K562 (cell line): ENCODE data around the gene LPAR6. TPM values are rescaled to one million over a fixed set of nuclear protein-coding genes. Genes with fewer than 3 reads are reported as not detected.

Experiments used
- ATAC-seq: fragments of 200-7000 bp; cut with Tn5 transposase; 3 replicates; pipeline ENCODE4 v1.9.1; 2020; ENCODE audit warnings: moderate library complexity
- BruUV-seq: library from RNA; stranded (reverse); fragments of 400-500 nt; replicated peaks from 2 replicates; lab custom pipeline; 2021; lab: Mats Ljungman, UMichigan
- CTCF ChIA-PET: fragments of 300-600 bp; formaldehyde crosslinking; extraction: SDS; loops from one replicate; lab custom pipeline; 2021; ENCODE audit warnings: low intra/inter-chr PET ratio; lab: Yijun Ruan, JAX
- POLR2A ChIA-PET: fragments of 300-600, 350-650 bp; sonication (Branson Sonifier 250); formaldehyde crosslinking; extraction: SDS; loops from one replicate; lab custom pipeline; 2021; ENCODE audit warnings: antibody characterized with exemption, inconsistent platforms; lab: Yijun Ruan, JAX
- DNase-seq, 4 experiments: peaks; one replicate each; pipeline versions ENCODE4 v3.0.0 to v3.0.0-alpha.2; 2011 to 2018; ENCODE audit warnings: low spot score in 3 of 4, mixed read lengths in 3 of 4; ENCODE audit errors: extremely low read depth in 1 of 4
- FAIRE-seq: peaks from 2 replicates; lab custom pipeline; 2011; peaks lifted over from hg19 to GRCh38; lab: Jason Lieb, UNC
- H2AFZ ChIP-seq: 2 replicates; pipeline ENCODE4 v1.6.0; 2011; ENCODE audit warnings: low read depth, low read length, control low read depth, inconsistent platforms
- H3K27ac ChIP-seq: fragments of 200-600 bp; 3 replicates; pipeline ENCODE4 v1.8.0; 2011; ENCODE audit warnings: low read depth, mild to moderate bottlenecking, control low read depth, inconsistent platforms, low read length, moderate library complexity, mixed read lengths; ENCODE audit errors: extremely low read depth
- H3K27me3 ChIP-seq, 2 experiments: fragments of 300-600 bp in 1 of 2; 2 replicates in 1 of 2; 3 replicates in 1 of 2; pipeline versions ENCODE4 v1.6.0 to v1.8.0; 2011; ENCODE audit warnings: inconsistent platforms in 2 of 2, low read length in 2 of 2, mild to moderate bottlenecking in 1 of 2, mixed read lengths in 1 of 2, moderate library complexity in 1 of 2; ENCODE audit not compliant: control insufficient read depth in 2 of 2, insufficient read depth in 2 of 2
- H3K36me3 ChIP-seq: fragments of 300-600 bp; 3 replicates; pipeline ENCODE4 v1.8.0; 2011; ENCODE audit warnings: mild to moderate bottlenecking, low read length, inconsistent platforms; ENCODE audit not compliant: control insufficient read depth, insufficient read depth
- H3K4me1 ChIP-seq, 2 experiments: fragments of 200-600 bp in 1 of 2; replicated peaks in 1 of 2; 2 replicates in 1 of 2; 3 replicates in 1 of 2; pipeline versions ENCODE4 v1.5.1 to v1.8.0; 2011; ENCODE audit warnings: inconsistent platforms in 2 of 2, low read length in 2 of 2, mild to moderate bottlenecking in 1 of 2, mixed read lengths in 1 of 2, moderate library complexity in 1 of 2; ENCODE audit not compliant: control insufficient read depth in 2 of 2, insufficient read depth in 2 of 2
- H3K4me2 ChIP-seq: 2 replicates; pipeline ENCODE4 v1.6.1; 2011; ENCODE audit warnings: low read length, control low read depth, inconsistent platforms, mixed read lengths; ENCODE audit not compliant: insufficient read depth
- H3K4me3 ChIP-seq: fragments of 200-600 bp; sonication (generic), shearing (Covaris generic); 2 replicates; pipeline ENCODE4 v1.5.1; 2016; ENCODE audit warnings: control low read depth, inconsistent platforms
- H3K79me2 ChIP-seq: fragments of 200-600 bp; 3 replicates; pipeline ENCODE4 v1.8.0; 2011; ENCODE audit warnings: low read length, inconsistent platforms; ENCODE audit not compliant: control insufficient read depth, insufficient read depth
- H3K9ac ChIP-seq, 2 experiments: 2 replicates each; pipeline versions ENCODE4 v1.6.0 to v1.6.1; 2011; ENCODE audit warnings: low read depth in 2 of 2, low read length in 2 of 2, control low read depth in 1 of 2, inconsistent platforms in 1 of 2, mild to moderate bottlenecking in 1 of 2, mixed read lengths in 1 of 2; ENCODE audit not compliant: insufficient read depth in 1 of 2
- H3K9me1 ChIP-seq: one replicate; pipeline ENCODE4 v1.6.0; 2011; ENCODE audit warnings: inconsistent platforms, mild to moderate bottlenecking, low read length, moderate library complexity; ENCODE audit not compliant: control insufficient read depth, insufficient read depth
- H3K9me3 ChIP-seq: replicated peaks from 2 replicates; pipeline ENCODE4 v1.5.1; 2011; ENCODE audit warnings: low read depth, low read length, inconsistent platforms; ENCODE audit not compliant: control insufficient read depth, insufficient read depth
- H4K20me1 ChIP-seq: replicated peaks from 2 replicates; pipeline ENCODE4 v1.6.1; 2011; ENCODE audit warnings: low read length, inconsistent platforms, mixed read lengths; ENCODE audit not compliant: control insufficient read depth, insufficient read depth
- ARHGAP35 ChIP-seq: fragments of 450-650 bp; IDR thresholded peaks from 2 replicates; pipeline ENCODE4 v1.6.1; 2018; ENCODE audit not compliant: partially characterized antibody
- CBX2 ChIP-seq: fragments of 200-600 bp; sonication (generic); IDR thresholded peaks from one replicate; pipeline ENCODE4 v1.6.1; 2012; ENCODE audit warnings: mild to moderate bottlenecking, low read length, inconsistent platforms; ENCODE audit not compliant: insufficient read depth, poor library complexity, severe bottlenecking
- DIDO1 ChIP-seq: fragments of 450-650 bp; IDR thresholded peaks from 2 replicates; pipeline ENCODE4 v1.6.1; 2016; ENCODE audit warnings: low read depth, missing biosample characterization, missing genetic modification characterization
- E2F3 ChIP-seq: fragments of 250-450 bp; sonication (Bioruptor Pico); IDR thresholded peaks from 2 replicates; pipeline ENCODE4 v1.4.0; 2020; ENCODE audit warnings: mild to moderate bottlenecking
- HIVEP1 ChIP-seq: fragments of 250-450 bp; sonication (Bioruptor Pico); IDR thresholded peaks from 2 replicates; pipeline ENCODE4 v1.4.0; 2020; ENCODE audit warnings: mild to moderate bottlenecking
- KLF13 ChIP-seq: fragments of 450-650 bp; IDR thresholded peaks from 2 replicates; pipeline ENCODE4 v1.6.1; 2016; ENCODE audit warnings: missing genetic modification characterization, low read depth, mild to moderate bottlenecking, missing compliant biosample characterization, moderate library complexity, borderline replicate concordance
- MCM2 ChIP-seq: fragments of 450-650 bp; IDR thresholded peaks from 2 replicates; pipeline ENCODE4 v1.6.1; 2017; ENCODE audit warnings: low read depth, mild to moderate bottlenecking
- NBN ChIP-seq: fragments of 450-650 bp; IDR thresholded peaks from 2 replicates; pipeline ENCODE4 v1.6.1; 2016; ENCODE audit warnings: low read depth, mild to moderate bottlenecking
- PHB ChIP-seq: fragments of 250-450 bp; sonication (Bioruptor Pico); IDR thresholded peaks from 2 replicates; pipeline ENCODE4 v1.5.0; 2021
- PPARD ChIP-seq: fragments of 250-450 bp; sonication (Bioruptor Pico); IDR thresholded peaks from 2 replicates; pipeline ENCODE4 v1.8.0; 2022; ENCODE audit warnings: inconsistent platforms, mild to moderate bottlenecking, moderate library complexity
- RBM15 ChIP-seq: fragments of 200-400 bp; formaldehyde crosslinking; IDR thresholded peaks from 2 replicates; pipeline ENCODE4 v1.6.1; 2018; ENCODE audit warnings: mild to moderate bottlenecking, low read length, moderate library complexity; ENCODE audit not compliant: insufficient read depth
- RCOR1 ChIP-seq, 2 experiments: IDR thresholded peaks; 2 replicates each; pipeline ENCODE4 v1.6.1; 2012; ENCODE audit warnings: low read depth in 2 of 2, low read length in 2 of 2, borderline replicate concordance in 1 of 2, improper control_type of control experiment in 1 of 2
- RFX5 ChIP-seq: IDR thresholded peaks from 2 replicates; pipeline ENCODE4 v1.6.1; 2011; ENCODE audit warnings: low read depth, mild to moderate bottlenecking, improper control_type of control experiment, low read length
- RUNX1 ChIP-seq: sonication (generic); IDR thresholded peaks from 2 replicates; pipeline ENCODE4 v1.6.1; 2016; ENCODE audit warnings: antibody characterized with exemption, low read depth
- SMARCC2 ChIP-seq: fragments of 450-650 bp; IDR thresholded peaks from 2 replicates; pipeline ENCODE4 v1.6.1; 2017; ENCODE audit warnings: antibody characterized with exemption, moderate library complexity, mild to moderate bottlenecking, low read depth
- SP2 ChIP-seq: IDR thresholded peaks from 2 replicates; pipeline ENCODE4 v1.6.1; 2011; ENCODE audit warnings: mild to moderate bottlenecking, low read depth, low read length, moderate library complexity; ENCODE audit not compliant: poor library complexity, severe bottlenecking; ENCODE audit errors: extremely low read depth
- ZBTB8A ChIP-seq: fragments of 450-650 bp; IDR thresholded peaks from 2 replicates; pipeline ENCODE4 v1.6.1; 2018; ENCODE audit warnings: mild to moderate bottlenecking, moderate library complexity; ENCODE audit not compliant: partially characterized antibody
- ZFP36 ChIP-seq: fragments of 150-350 bp; IDR thresholded peaks from 2 replicates; pipeline ENCODE4 v1.6.1; 2018; ENCODE audit warnings: low read length, low read depth; ENCODE audit not compliant: partially characterized antibody
- ZNF280A ChIP-seq: fragments of 450-650 bp; IDR thresholded peaks from 2 replicates; pipeline ENCODE4 v1.6.1; 2018; ENCODE audit warnings: mild to moderate bottlenecking, low read depth; ENCODE audit not compliant: partially characterized antibody
- ZNF76 ChIP-seq: fragments of 250-450 bp; sonication (Bioruptor Pico); IDR thresholded peaks from 2 replicates; pipeline ENCODE4 v1.4.0; 2020; ENCODE audit warnings: mild to moderate bottlenecking, moderate library complexity, borderline replicate concordance
- ZZZ3 ChIP-seq: fragments of 450-650 bp; IDR thresholded peaks from 2 replicates; pipeline ENCODE4 v1.6.1; 2016; ENCODE audit warnings: antibody characterized with exemption, mild to moderate bottlenecking, moderate library complexity
- WGBS: fragments of 100-300 bp; shearing (Covaris generic); methylation state at CpG from one replicate; pipeline ENCODE4 v1.1.6; 2016; ENCODE audit warnings: low coverage, mixed read lengths; ENCODE audit not compliant: insufficient coverage; ENCODE audit errors: missing lambda C conversion rate; 5-methylcytosine and 5-hydroxymethylcytosine counted together
- in situ Hi-C: fragments of 300-500 bp; cut with MboI; formaldehyde crosslinking; loops from 4 replicates; pipeline ENCODE4 v1.15.0; 2018; ENCODE audit warnings: inconsistent platforms, mixed read lengths
- intact Hi-C: fragments of 100-400 bp; cut with micrococcal nuclease; formaldehyde crosslinking; loops from 2 replicates; pipeline ENCODE4 v1.14.2; 2022
- polyA plus RNA-seq, 8 experiments: library from polyadenylated mRNA; depleted of rRNA in 4 of 8; stranded (reverse) in 5 of 8; unstranded in 3 of 8; fragments of >200 nt; fragmentation: Nextera tagmentation in 2 of 8; fragmentation: Illumina TruSeq in 1 of 8; extraction: Ambion mirVana in 2 of 8; extraction: Trizol in 1 of 8; gene quantifications; 2 replicates each; pipeline versions ENCODE4 v1.2.1 to v1.2.3, GENCODE V29; 2011 to 2014; ENCODE audit warnings: inconsistent platforms in 1 of 8, missing spikeins in 1 of 8
- total RNA-seq, 7 experiments: library from RNA; depleted of rRNA in 6 of 7; stranded (reverse); fragments of >200 nt in 6 of 7; fragmentation: Illumina TruSeq in 2 of 7; extraction: Trizol in 2 of 7; gene quantifications; 2 replicates each; pipeline versions ENCODE4 v1.2.1 to v1.2.3, GENCODE V29; 2011 to 2021; ENCODE audit warnings: low replicate concordance in 1 of 7
- TF ChIP-seq, protein P1 (sequence below): sonication (generic); formaldehyde crosslinking; IDR thresholded peaks from 2 replicates; pipeline ENCODE4 v1.8.0; 2022; ENCODE audit warnings: missing genetic modification reagents, mild to moderate bottlenecking, moderate library complexity, borderline replicate concordance

The LPAR6 gene
- total and polyA plus RNA-seq, 9 of the 15 experiments (the other 6 are each of a cell fraction or from before 2014, with no cell fraction given): 0.04 to 0.14 (median 0.10) TPM; not detected in 5

DNA sequence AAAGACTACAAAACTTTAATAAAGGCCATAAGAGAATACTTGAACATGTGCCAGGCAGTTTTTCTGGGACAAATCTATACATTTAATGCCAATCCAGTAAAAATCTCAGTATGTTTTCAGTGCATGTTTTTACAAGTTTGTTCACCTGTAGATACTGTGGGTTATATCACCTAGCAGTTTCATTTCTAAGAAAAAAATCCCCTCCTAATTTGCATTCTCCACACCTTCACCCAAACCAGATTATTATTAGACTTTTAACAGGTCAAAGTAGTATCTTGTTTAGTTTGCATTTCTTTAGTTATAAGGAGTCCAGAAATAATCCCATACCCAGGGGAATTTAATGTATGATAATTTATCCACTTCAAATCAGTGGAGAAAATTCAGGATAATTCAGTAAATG, 17.0 kb upstream of the LPAR6 start (continued):
- TF ChIP-seq SMARCC2 (no peak), DIDO1 (no peak), RFX5 (no peak), PPARD (CRISPR knock-in tag) (no peak), ZBTB8A (no peak), ARHGAP35 (no peak), MCM2 (no peak), E2F3 (CRISPR knock-in tag) (no peak), RBM15 (no peak), SP2 (no peak), ZNF280A (no peak)

- Histone ChIP-seq H2AFZ (no peak overlapping the region), H3K27me3 (no peaks in the 10 kb centered on the region), H3K4me3 (no peak overlapping the region), H3K4me1 (no peaks in the 10 kb centered on the region), H3K9me1 (no peaks in the 10 kb centered on the region), H3K9me3 (no peaks in the 10 kb centered on the region), H3K4me2 (no peak overlapping the region), H3K36me3 (no peaks in the 10 kb centered on the region), H4K20me1 (no peaks in the 10 kb centered on the region), H3K79me2 (no peaks in the 10 kb centered on the region), H3K9ac (no peak overlapping the region), H3K27ac (no peak overlapping the region)
- in situ Hi-C loops: no loop called here
- CTCF ChIA-PET: no interaction called here
- WGBS: 74% methylated on average over 3 of the region's 3 CpGs
- POLR2A ChIA-PET: no interaction called here
- BruUV-seq: no TSS peak
- FAIRE-seq (no peak), ATAC-seq (no peak), DNase-seq (no peak)
- intact Hi-C loops: no loop called here
- TF ChIP-seq HIVEP1 (CRISPR knock-in tag) (no peak), RUNX1 (no peak), KLF13 (tag) (no peak), RCOR1 (IDR thresholded peaks at IDR 0.05; ENCODE audit: borderline replicate concordance in 1 of 2, low read depth in 2 of 2, low read length in 2 of 2) (no peak), PHB (CRISPR knock-in tag) (no peak), ZZZ3 (no peak), ZFP36 (no peak), ZNF76 (CRISPR knock-in tag) (no peak), CBX2 (no peak), NBN (no peak)
- TF ChIP-seq, protein P1, sequence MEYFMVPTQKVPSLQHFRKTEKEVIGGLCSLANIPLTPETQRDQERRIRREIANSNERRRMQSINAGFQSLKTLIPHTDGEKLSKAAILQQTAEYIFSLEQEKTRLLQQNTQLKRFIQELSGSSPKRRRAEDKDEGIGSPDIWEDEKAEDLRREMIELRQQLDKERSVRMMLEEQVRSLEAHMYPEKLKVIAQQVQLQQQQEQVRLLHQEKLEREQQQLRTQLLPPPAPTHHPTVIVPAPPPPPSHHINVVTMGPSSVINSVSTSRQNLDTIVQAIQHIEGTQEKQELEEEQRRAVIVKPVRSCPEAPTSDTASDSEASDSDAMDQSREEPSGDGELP: no peak
Observed at GRCh38 chr13:48429036-48429435, 16.1 kb upstream of the LPAR6 start.
